GM19455 (cell line): Measurements from ENCODE around the gene PTGES3L.
"Not testable (repeated sequence)": the region's sequence is repeated elsewhere in the genome, so short reads cannot be mapped to it uniquely, and the experiment has no call there.

Experiments
- ATAC-seq: cut with Tn5 transposase; IDR thresholded peaks from one replicate; pipeline ENCODE4 v1.9.1; 2021; ENCODE audit not compliant: unreplicated experiment

The PTGES3L gene

DNA sequence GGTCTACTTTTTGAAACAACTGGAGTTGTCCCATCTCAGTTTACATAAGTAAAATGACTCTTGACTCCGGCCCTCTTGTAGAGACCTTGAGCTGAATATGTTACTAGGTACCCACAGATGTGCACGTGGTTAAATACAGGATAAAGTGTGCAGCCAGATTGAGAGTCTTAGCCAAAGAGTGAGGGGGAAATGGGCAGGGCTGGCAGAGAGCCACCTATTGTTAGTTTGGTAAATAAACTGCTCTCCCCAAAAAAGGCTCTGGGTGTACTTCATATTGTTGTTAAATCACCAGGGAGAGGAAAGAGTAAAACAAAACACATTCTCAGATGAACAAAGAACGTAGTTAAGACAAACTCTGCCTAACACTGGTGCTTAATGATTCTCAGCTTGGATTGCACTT is 59.0 kb downstream of the PTGES3L start:
- ATAC-seq: no peak

DNA sequence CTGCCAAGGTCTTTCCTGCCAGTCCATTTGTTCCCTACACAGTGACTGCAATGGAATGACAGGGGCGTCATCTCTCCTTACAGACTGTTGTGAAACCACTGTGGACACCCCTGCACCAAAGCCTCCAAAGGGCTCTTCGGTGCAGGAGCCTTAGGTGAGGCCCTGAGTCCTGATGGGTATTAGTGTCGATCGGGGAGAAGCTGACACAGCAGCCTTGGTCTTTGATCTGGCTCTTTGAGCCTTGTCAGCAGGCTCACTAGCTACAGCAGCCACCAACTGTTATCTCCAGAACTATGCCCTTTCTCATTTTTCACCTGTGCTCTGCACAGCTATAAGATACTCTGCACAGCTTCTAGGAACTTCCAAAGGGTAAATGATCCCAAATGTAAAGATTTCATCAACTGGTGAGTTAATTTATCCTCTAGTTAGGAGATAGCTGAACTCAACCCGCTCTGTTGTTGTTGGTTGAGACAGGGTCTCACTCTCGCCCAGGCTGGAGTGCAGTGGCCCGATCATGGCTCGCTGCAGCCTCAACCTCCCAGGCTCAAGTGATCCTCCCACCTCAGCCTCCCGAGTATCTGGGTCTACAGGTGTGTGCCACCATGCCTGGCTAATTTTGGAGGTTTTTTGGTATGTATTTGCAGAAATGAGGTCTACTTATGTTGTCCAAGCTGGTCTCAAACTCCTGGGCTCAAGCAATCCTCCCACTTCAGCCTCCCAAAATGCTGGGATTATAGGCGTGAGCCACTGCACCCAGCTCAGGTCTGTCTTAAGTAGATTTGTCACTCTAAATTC is 59.6 kb downstream of the PTGES3L start:
- no peak for ATAC-seq

DNA sequence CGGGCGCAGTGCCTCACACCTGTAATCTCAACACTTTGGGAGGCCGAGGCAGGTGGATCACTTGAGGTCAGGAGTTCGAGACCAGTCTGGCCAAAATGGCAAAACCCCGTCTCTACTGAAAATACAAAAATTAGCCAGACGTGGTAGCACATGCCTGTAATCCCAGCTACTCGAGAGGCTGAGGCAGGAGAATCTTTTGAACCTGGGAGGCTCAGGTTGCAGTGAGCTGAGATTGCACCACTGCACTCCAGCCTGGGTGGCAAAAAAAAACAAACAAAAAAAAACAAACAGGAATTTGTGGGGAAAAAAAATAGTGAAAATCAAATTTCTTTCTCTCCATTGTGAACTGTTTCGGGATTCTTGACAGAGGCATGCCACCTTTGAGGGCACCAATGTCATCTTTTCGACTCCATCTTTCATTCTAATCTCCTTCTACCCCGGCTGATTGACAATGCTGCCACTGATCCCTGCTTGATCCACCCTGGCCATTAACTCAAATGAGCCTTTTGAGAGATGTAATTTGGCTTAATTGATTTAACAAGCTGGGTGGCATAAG is 60.3 kb downstream of the PTGES3L start:
- ATAC-seq: not testable (repeated sequence)

DNA sequence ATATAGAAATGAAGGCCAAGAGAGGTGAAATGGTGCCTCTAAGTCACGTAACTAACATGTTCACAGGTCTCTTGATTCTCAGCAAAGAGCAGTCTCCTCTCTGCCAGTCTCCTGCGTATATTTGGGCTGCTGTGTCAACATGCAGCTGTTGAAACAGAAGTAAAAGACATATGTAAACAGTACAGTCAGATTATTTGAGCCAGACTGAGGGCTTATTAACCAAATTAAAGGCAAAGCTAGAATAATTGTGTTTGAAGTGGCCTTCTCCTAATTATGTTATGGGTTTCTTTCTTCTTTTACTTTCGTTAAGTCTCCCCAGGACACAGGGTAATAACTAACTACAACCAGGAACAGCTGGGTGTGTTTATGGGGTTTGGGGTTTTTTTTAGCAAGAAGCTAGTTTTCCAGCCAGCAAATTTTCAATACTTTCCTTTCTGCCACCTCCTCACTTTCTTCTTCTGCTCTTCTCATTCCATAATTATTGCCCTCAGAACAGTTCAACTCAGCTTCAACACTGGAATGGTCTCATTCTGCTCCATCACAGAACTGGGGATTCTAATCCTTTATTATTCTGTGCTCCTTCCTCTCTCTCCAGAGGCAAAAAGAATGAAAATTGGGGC is 60.9 kb downstream of the PTGES3L start:
- ATAC-seq: no peak
